PC-3 (cell line): ENCODE measurements around the gene BPHL. TPM values are rescaled to one million over a fixed set of nuclear protein-coding genes. Genes with fewer than 3 reads are reported as not detected.

Experiments
- ATAC-seq: fragments of 200-7000 bp; cut with Tn5 transposase; 2 replicates; pipeline ENCODE4 v1.9.1; 2020; ENCODE audit warnings: mild to moderate bottlenecking, moderate library complexity
- BruUV-seq: library from RNA; stranded (reverse); fragments of 400-500 nt; replicated peaks from 2 replicates; lab custom pipeline; 2021; lab: Mats Ljungman, UMichigan
- CTCF ChIA-PET: fragments of 300-600 bp; sonication (Branson Sonifier 250); formaldehyde crosslinking; loops from one replicate; lab custom pipeline; 2022; ENCODE audit warnings: antibody characterized with exemption; lab: Charles Lee
- POLR2A ChIA-PET: fragments of 300-600 bp; sonication (Branson Sonifier 250); formaldehyde crosslinking; loops from one replicate; lab custom pipeline; 2022; ENCODE audit warnings: antibody characterized with exemption; ENCODE audit not compliant: unreplicated experiment; lab: Charles Lee
- DNase-seq: peaks from one replicate; pipeline ENCODE4 v3.0.0-alpha.2; 2015
- H2AFZ ChIP-seq: fragments of 300-600 bp; sonication (generic); 2 replicates; pipeline ENCODE4 v1.6.0; 2016; ENCODE audit warnings: antibody characterized with exemption, low read length
- H3F3A ChIP-seq: fragments of 300-600 bp; sonication (generic); one replicate; pipeline ENCODE4 v1.6.0; 2017; ENCODE audit warnings: antibody characterized with exemption, low read length, control low read depth, mild to moderate bottlenecking; ENCODE audit not compliant: unreplicated experiment
- H3K27ac ChIP-seq: fragments of 300-600 bp; sonication (generic); 2 replicates; pipeline ENCODE4 v1.5.1; 2016; ENCODE audit warnings: mild to moderate bottlenecking, low read length
- H3K27me3 ChIP-seq: fragments of 300-600 bp; sonication (generic); 2 replicates; pipeline ENCODE4 v1.6.1; 2016; ENCODE audit warnings: low read length, mixed read lengths
- H3K36me3 ChIP-seq: fragments of 300-600 bp; sonication (generic); 2 replicates; pipeline ENCODE4 v1.6.1; 2016; ENCODE audit warnings: low read depth, mixed run types, low read length, mixed read lengths
- H3K4me1 ChIP-seq: fragments of 300-600 bp; sonication (generic); 2 replicates; pipeline ENCODE4 v1.5.1; 2016; ENCODE audit warnings: low read length; ENCODE audit not compliant: insufficient read depth
- H3K4me2 ChIP-seq: fragments of 300-600 bp; sonication (generic); 2 replicates; pipeline ENCODE4 v1.6.0; 2016; ENCODE audit warnings: low read length
- H3K4me3 ChIP-seq: fragments of 300-600 bp; sonication (generic); 2 replicates; pipeline ENCODE4 v1.5.1; 2016; ENCODE audit warnings: mild to moderate bottlenecking, low read length, mixed read lengths
- H3K79me2 ChIP-seq: fragments of 300-600 bp; sonication (generic); 2 replicates; pipeline ENCODE4 v1.6.1; 2017; ENCODE audit warnings: low read length, mixed read lengths
- H3K9ac ChIP-seq: fragments of 300-600 bp; sonication (generic); 2 replicates; pipeline ENCODE4 v1.6.0; 2016; ENCODE audit warnings: mild to moderate bottlenecking, low read length
- H3K9me2 ChIP-seq: fragments of 300-600 bp; sonication (generic); replicated peaks from 2 replicates; pipeline ENCODE4 v1.6.1; 2016; ENCODE audit warnings: mixed run types, low read length, mixed read lengths
- H3K9me3 ChIP-seq: fragments of 300-600 bp; sonication (generic); 2 replicates; pipeline ENCODE4 v1.6.1; 2016; ENCODE audit warnings: low read length, mixed read lengths
- H4K20me1 ChIP-seq: fragments of 300-600 bp; sonication (generic); 2 replicates; pipeline ENCODE4 v1.6.1; 2016; ENCODE audit warnings: low read length, mixed read lengths
- CTCF ChIP-seq: fragments of 300-600 bp; sonication (generic); conservative IDR thresholded peaks from 2 replicates; pipeline ENCODE4 v1.5.1; 2017; ENCODE audit warnings: antibody characterized with exemption, low read depth, mild to moderate bottlenecking, low read length
- EZH2 ChIP-seq: fragments of 300-600 bp; sonication (generic); IDR thresholded peaks from one replicate; pipeline ENCODE4 v1.6.1; 2017; ENCODE audit warnings: antibody characterized with exemption, mild to moderate bottlenecking, low read length; ENCODE audit not compliant: unreplicated experiment
- EZH2phosphoT487 ChIP-seq: fragments of 300-600 bp; sonication (generic); IDR thresholded peaks from 2 replicates; pipeline ENCODE4 v1.6.1; 2018; ENCODE audit warnings: mild to moderate bottlenecking, antibody characterized with exemption, low read length, borderline replicate concordance
- intact Hi-C: fragments of 100-400 bp; cut with micrococcal nuclease; formaldehyde crosslinking; loops from 2 replicates; pipeline ENCODE4 v1.9.0; 2023
- total RNA-seq: library from RNA; depleted of rRNA; stranded (reverse); fragments of >200 nt; gene quantifications from 2 replicates; pipeline ENCODE4 v1.2.3, GENCODE V29; 2014

The BPHL gene
- total RNA-seq, 1 experiment from 2014 or later, result 15.8 TPM

GRCh38 chr6:3157131-3157933 lies 38.8 kb downstream of the BPHL start, which contains the start of gene TUBB2A:
TUBB2A (minus strand) TSS chr6:3157544; CDS start chr6:3157463, 81 bp downstream.
- intact Hi-C loops, result loop anchor here (1.0 kb wide), 1 partner anchor 94 kb away; no protein-coding TSS in a partner anchor

GRCh38 chr6:3159805-3160781 lies 41.6 kb downstream of the BPHL start:
- TF ChIP-seq EZH2, result no peak
- TF ChIP-seq CTCF, result no peak
- no peak for TF ChIP-seq EZH2phosphoT487
- no peak overlapping the region for H3K4me3 ChIP-seq
- peak overlapping the region; percentile 61 for H3K4me2 ChIP-seq
- DNase-seq, result peak; percentile 49
- BruUV-seq, result no TSS peak
- ChIA-PET CTCF (interaction anchor here (0.6 kb wide), 1 partner anchor 18 kb away, joined by 3 read pairs; no protein-coding TSS in a partner anchor), POLR2A (no interaction called here)
- H3K36me3 ChIP-seq, result peaks cover 3% of the 10 kb centered on the region; the same call in 1 of the 2 replicates
- H3K9me3 ChIP-seq, result no peaks in the 10 kb centered on the region
- H2AFZ ChIP-seq, result no peak overlapping the region
- no peak overlapping the region for H3K27ac ChIP-seq
- intact Hi-C loops, result no loop called here
- H3K27me3 ChIP-seq, result no peaks in the 10 kb centered on the region
- no peaks in the 10 kb centered on the region for H3K9me2 ChIP-seq
- no peaks in the 10 kb centered on the region for H3F3A ChIP-seq
- no peak overlapping the region for H3K9ac ChIP-seq
- H4K20me1 ChIP-seq, result no peaks in the 10 kb centered on the region
- H3K79me2 ChIP-seq, result peaks cover 4% of the 10 kb centered on the region; the same call in 1 of the 2 replicates
- H3K4me1 ChIP-seq, result peaks cover 18% of the 10 kb centered on the region
- no peak for ATAC-seq

More at GRCh38 chr6:3157131-3157933, 38.8 kb downstream of the BPHL start, which contains the start of gene TUBB2A:
- H2AFZ ChIP-seq, result peak within 1 kb of the TSS; percentile 86
- DNase-seq (peak; percentile 81), ATAC-seq (peak; percentile 63)
- no TSS peak for BruUV-seq
- no peaks in the 10 kb centered on the region for H3K27me3 ChIP-seq
- peaks cover 12% of the 10 kb centered on the region for H3K4me1 ChIP-seq
- CTCF ChIA-PET, result interaction anchor here (0.5 to 1.4 kb wide), 7 partner anchors 9 to 185 kb away, joined by 3 to 14 read pairs (median 4); no protein-coding TSS in a partner anchor
- peaks cover 8% of the 10 kb centered on the region; the same call in 1 of the 2 replicates for H3K36me3 ChIP-seq
- H3F3A ChIP-seq, result no peaks in the 10 kb centered on the region
- H3K9me3 ChIP-seq, result no peaks in the 10 kb centered on the region
- peak within 1 kb of the TSS; percentile 83 for H3K9ac ChIP-seq
- no peaks in the 10 kb centered on the region for H4K20me1 ChIP-seq
- 0 out of 2 replicates have a peak within 1 kb of the TSS, but pooled peaks have one; percentile 8 for H3K27ac ChIP-seq
- no peaks in the 10 kb centered on the region for H3K9me2 ChIP-seq
- H3K4me3 ChIP-seq, result peak within 1 kb of the TSS; percentile 92
- POLR2A ChIA-PET, result interaction anchor here (0.6 to 0.9 kb wide), 4 partner anchors 19 to 1156 kb away, joined by 3 to 7 read pairs (median 4); no protein-coding TSS in a partner anchor
- no peak for TF ChIP-seq EZH2phosphoT487
- TF ChIP-seq CTCF, result peak; percentile 54
- H3K79me2 ChIP-seq, result peaks cover 4% of the 10 kb centered on the region; the same call in 1 of the 2 replicates
- peak within 1 kb of the TSS; percentile 97 for H3K4me2 ChIP-seq
